T-helper 2 cell (primary cell): ENCODE data around the gene FGF22.
A peak's percentile ranks its signal among the peaks of the same experiment; 100 is the strongest.
"Not testable (repeated sequence)": the region's sequence is repeated elsewhere in the genome, so short reads cannot be mapped to it uniquely, and the experiment has no call there.

Experiments used
- DNase-seq, 5 experiments: peaks; one replicate each; pipeline versions ENCODE4 v3.0.0 to v3.0.0-alpha.2; 2012 to 2022

Gene FGF22

GRCh38 chr19:622666-623065 lies 17.0 kb upstream of the FGF22 start:
- DNase-seq = no peak

- DNase-seq = no peak
Measured at GRCh38 chr19:623175-623916, 16.3 kb upstream of the FGF22 start.

- no peak for DNase-seq
Measured at GRCh38 chr19:623974-624373, 15.7 kb upstream of the FGF22 start.

GRCh38 chr19:624433-625109 lies 15.1 kb upstream of the FGF22 start:
- no peak for DNase-seq

GRCh38 chr19:625257-625656 lies 14.4 kb upstream of the FGF22 start:
- no peak for DNase-seq

- DNase-seq = not testable (repeated sequence)
Measured at GRCh38 chr19:626566-626965, 13.1 kb upstream of the FGF22 start.

GRCh38 chr19:628168-628567 lies 11.5 kb upstream of the FGF22 start:
- peak in 1 of 5 experiments; percentile 26 for DNase-seq

GRCh38 chr19:629515-629914 lies 10.2 kb upstream of the FGF22 start:
- not testable (repeated sequence) for DNase-seq

- no peak for DNase-seq
Measured at GRCh38 chr19:629961-630714, 9.5 kb upstream of the FGF22 start.

GRCh38 chr19:632579-633067 lies 7.1 kb upstream of the FGF22 start:
- peak in 2 of 5 experiments; percentile 32 to 62 for DNase-seq

GRCh38 chr19:633068-633785 lies 6.5 kb upstream of the FGF22 start, which contains the start of gene POLRMT:
POLRMT (minus strand) TSS chr19:633537; CDS start chr19:633512, 25 bp downstream.
- peak; percentile 89 to 99 (median 94) for DNase-seq

GRCh38 chr19:633786-634639 lies 5.7 kb upstream of the FGF22 start:
- peak in 1 of 5 experiments; percentile 31 for DNase-seq

GRCh38 chr19:634975-635652 lies 4.6 kb upstream of the FGF22 start:
- no peak for DNase-seq

GRCh38 chr19:638906-639252 lies 800 bp upstream of the FGF22 start:
- DNase-seq = no peak

GRCh38 chr19:640161-640558 lies 481 bp downstream of the FGF22 start:
- DNase-seq = no peak

- DNase-seq = no peak
Measured at GRCh38 chr19:640606-641189, 1.0 kb downstream of the FGF22 start.

GRCh38 chr19:641702-642101 lies 2.0 kb downstream of the FGF22 start:
- no peak for DNase-seq

GRCh38 chr19:642767-643727 lies 3.4 kb downstream of the FGF22 start:
- no peak for DNase-seq

- DNase-seq = no peak
Measured at GRCh38 chr19:643736-644135, 4.1 kb downstream of the FGF22 start.
